GM18517 (cell line): ENCODE results near the gene EFNA3.

ENCODE experiments used
- ATAC-seq: cut with Tn5 transposase; IDR thresholded peaks from one replicate; pipeline ENCODE4 v1.9.1; 2021; ENCODE audit warnings: mild to moderate bottlenecking, moderate library complexity; ENCODE audit not compliant: unreplicated experiment

EFNA3 gene

GRCh38 chr1:155066777-155067176 lies 11.9 kb upstream of the EFNA3 start:
- no peak for ATAC-seq

DNA sequence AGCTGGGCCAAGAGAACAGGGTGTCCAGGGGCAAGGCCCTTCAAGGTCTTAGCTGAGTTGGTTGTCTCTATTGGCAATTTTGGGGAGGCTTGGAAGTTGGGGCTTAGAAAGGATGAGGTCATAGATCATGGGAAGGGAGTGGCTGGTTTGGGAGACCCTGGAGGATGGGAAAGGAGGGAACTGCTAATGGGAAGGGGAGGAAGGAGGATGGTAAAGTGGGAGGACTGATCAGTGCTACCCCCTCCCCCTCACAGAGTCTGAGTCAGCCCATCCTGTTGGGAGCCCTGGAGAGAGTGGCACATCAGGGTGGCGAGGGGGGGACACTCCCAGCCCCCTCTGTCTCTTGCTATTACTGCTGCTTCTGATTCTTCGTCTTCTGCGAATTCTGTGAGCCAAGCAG lies 10.0 kb upstream of the EFNA3 start:
- ATAC-seq, result no peak

- no peak for ATAC-seq
Measured at GRCh38 chr1:155069551-155070157, 9.0 kb upstream of the EFNA3 start.

DNA sequence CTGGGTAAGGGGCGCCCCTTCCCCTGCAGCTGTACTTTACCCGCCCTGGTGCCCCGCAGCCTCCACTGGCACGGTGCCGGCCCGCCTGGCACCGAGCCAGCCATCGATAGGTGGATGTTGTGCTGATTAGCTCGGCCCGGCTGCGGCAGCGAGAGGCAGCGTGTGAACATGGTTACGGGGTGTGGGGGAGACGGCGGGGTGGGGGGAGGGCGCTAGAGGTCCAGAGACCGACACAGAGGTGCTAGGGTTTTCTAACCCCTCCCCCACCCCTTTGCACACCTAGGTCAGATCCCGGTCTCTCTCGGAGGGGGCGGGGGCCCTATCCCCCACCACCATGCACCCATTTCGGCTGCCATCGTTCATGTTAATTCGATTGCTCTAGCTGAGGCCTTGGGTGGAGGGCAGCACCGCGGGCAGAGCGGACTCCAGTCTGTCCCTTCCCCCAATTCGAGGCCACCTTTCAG lies 8.4 kb upstream of the EFNA3 start:
- ATAC-seq, result no peak

- no peak for ATAC-seq
Measured at GRCh38 chr1:155070721-155071569, 7.7 kb upstream of the EFNA3 start.

- no peak for ATAC-seq
Measured at GRCh38 chr1:155071701-155072100, 6.9 kb upstream of the EFNA3 start.

- no peak for ATAC-seq
Measured at GRCh38 chr1:155072531-155073289, 5.9 kb upstream of the EFNA3 start.

GRCh38 chr1:155073377-155074242 lies 5.0 kb upstream of the EFNA3 start:
- ATAC-seq, result no peak

DNA sequence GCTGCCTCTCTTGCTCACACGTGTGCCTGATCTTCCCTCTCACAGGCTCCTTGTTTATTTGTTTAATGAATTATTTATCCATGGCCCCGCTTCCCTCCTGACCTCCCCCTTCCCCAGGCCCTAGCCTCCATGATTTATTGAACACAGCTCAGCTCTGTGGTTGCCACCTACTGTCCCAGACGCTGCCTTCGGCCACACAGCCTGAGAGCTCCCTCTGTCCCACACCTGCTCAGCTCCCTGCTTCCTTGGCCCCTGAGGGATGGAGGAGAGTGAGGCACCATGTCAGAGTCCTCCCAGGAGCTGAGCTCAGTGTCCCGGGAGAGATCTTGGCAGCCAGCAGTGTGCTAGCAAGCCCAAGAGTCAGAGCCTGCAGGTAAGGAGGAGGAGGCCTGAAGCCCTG lies 3.1 kb upstream of the EFNA3 start:
- ATAC-seq, result no peak

GRCh38 chr1:155076371-155076770 lies 2.3 kb upstream of the EFNA3 start:
- ATAC-seq, result no peak

DNA sequence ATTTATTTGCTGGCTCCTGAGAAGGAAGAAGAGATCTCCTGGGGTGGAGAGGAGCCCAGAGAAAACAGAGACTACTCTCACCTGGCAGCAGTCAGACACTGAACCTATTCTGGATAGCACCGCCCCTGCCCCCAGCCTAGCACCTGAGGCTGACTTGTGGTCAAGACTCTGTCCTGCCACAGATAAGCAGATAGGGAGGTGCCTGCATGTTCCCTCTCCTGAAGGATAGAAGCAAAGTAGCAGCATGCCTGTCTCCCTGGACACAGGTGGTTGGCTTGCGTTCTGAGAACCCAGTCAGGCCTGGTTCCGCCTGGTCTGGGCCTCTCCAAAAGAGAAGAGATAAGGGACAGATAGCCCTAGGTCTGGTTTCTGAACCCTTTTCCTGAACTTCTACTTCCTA lies 1.3 kb upstream of the EFNA3 start:
- ATAC-seq, result no peak

DNA sequence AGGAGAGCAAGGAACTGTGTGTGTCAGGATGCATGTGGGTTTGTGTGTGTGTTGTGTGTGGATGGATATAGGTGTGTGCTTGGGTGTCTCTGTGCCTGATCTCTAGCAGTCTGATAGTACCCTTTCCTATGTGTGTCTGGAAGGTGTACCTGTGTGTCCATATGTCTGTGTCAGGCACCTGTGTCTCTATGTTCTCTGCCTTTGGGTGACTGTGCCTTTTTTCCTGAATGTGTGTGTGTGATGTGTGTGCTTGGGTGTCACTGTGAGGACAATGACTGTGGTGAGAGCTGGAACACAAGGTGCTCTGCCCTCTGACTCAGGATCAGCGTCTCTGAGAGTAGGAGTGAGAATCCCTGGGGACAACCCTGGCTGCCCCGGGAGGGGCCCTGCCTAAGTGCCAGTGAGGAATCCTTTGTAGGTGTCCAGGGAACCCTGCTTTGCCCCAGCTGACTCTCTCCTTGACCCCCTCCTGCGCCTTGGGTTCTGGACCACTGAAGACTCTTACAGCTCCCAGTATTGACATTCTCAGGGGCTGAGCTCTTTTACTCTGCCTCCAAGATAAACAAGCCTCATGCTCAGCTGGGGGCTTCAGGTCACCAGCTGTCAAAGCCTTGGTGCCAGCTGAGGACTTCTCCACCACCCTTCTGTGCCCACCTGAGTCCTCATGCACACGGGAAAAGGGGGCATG lies 735 bp upstream of the EFNA3 start:
- ATAC-seq, result no peak

DNA sequence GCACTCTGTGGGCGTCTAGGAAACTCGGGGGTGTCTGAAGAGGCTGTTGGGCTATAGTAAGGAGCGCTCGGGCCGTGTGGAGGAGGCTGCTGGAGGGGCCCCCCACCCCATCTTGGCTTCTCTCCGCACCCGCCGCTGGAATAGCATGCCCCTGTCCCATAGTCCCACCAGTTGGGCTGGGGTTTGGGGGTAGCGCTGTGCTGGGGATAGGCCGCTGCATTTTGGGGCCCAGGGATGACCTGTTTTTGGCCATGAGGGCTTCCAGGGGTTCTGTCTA lies 511 bp downstream of the EFNA3 start:
- ATAC-seq, result no peak

DNA sequence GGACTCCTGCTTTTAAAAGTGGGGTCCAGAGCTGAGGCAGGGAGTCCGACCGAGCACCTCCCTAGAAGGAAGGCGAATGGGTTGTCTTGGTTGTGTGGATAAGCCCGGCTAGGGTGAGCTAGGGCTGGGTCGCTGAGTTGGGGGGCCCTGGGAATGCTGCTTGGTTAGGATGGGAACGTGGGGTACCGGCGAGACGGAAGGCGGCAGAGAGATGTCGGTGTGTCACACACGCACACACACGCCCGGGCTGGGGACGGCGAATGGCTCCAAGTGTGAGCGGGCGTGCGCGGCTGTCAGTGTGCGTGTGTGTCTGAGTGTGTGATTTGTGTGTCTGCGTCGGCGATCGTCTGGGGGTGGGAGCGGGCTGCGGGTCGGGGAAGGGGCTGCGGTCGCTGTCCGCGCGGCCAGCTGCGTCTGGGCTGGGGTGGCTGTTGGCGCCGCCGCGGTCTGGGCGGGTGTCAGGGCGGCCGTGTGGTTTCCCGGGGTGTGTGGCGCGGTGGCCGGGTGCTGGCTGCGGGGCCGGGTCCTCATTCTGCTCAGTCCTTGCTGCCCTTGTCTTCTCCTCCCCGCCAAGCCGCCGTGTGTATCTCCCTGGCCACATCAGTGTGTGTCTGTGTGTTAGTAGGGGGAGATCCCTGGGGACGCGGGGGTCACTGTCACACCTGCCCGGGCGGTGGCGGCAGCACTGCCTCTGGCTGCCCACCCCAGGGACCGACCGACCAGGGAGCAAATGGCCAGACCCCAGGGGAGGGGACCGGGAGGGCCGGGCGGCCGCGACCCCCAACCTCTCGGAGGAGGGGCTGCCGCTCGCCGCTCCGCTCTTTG lies 1.1 kb downstream of the EFNA3 start:
- no peak for ATAC-seq

GRCh38 chr1:155080312-155081228 lies 1.9 kb downstream of the EFNA3 start:
- no peak for ATAC-seq

- ATAC-seq, result no peak
Measured at GRCh38 chr1:155081472-155082300, 3.0 kb downstream of the EFNA3 start.

DNA sequence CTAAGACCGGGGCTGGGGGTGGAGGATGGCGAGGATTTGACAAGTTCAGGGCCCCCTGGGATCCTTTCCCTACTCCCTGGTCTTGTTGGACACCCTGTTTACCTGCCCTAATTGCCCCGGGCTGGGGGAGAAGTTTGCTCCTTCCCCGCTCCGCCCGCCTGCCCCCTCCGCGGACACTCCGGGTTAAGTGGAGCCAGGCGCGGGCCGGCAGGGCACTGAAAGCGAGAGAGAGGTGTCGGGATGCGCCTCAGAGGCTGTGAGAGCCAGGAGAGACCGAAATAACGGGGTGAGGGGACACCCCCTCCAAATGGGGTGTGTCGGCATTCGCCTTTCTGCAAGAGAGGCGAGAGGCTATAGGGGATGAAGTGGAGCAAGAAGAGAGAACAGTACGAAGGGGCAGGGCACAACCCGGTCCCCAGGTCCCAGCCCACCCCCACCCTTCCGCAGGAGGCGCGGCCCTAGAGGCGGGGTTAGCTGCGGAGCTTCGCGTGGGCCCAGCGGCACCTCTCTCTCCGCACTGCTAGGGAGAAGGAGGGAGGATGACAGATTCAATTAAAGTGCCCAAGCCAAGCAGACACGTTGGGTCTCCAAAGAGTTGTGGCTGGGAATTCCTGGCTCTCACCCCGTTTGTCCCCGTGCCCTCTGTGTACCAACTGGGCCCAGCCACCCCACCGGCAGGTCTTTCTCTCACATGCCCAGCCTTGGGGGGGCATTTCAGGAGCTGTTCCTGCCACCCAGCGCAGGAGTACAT lies 3.8 kb downstream of the EFNA3 start:
- no peak for ATAC-seq
